Measurements from ENCODE around the gene SCD.

GRCh38 chr10:100303724-100304319 lies 43.2 kb upstream of the SCD start:
- TF ChIP-seq MAX (IDR thresholded peaks at IDR 0.05) (no peak), TAF1 (IDR thresholded peaks at IDR 0.05; ENCODE audit: low read depth) (no peak), CEBPB (IDR thresholded peaks at IDR 0.05) (no peak), EP300 (IDR thresholded peaks at IDR 0.05; ENCODE audit: borderline replicate concordance) (no peak), YY1 (IDR thresholded peaks at IDR 0.05; ENCODE audit: low read depth) (no peak), REST (IDR thresholded peaks at IDR 0.05; ENCODE audit: low read depth) (no peak), NFIC (IDR thresholded peaks at IDR 0.05) (no peak), RAD21 (IDR thresholded peaks at IDR 0.05; ENCODE audit: low read depth) (peak; percentile 74), EGR1 (IDR thresholded peaks at IDR 0.05) (no peak), TCF12 (IDR thresholded peaks at IDR 0.05; ENCODE audit: low read depth) (no peak), USF1 (IDR thresholded peaks at IDR 0.05) (no peak)
